Left lung (tissue), 10 donors: ENCODE data around the gene LIN54. TPM values are rescaled to one million over a fixed set of nuclear protein-coding genes. Genes with fewer than 3 reads are reported as not detected.

Experiments
- ATAC-seq: fragments of 200-7000 bp; cut with Tn5 transposase; one replicate; pipeline ENCODE4 v1.9.1; 2020; ENCODE audit warnings: moderate library complexity
- DNase-seq, 4 donors: peaks; one replicate each; pipeline ENCODE4 v3.0.0-alpha.2; 2013 to 2020
- H3K27ac ChIP-seq, 2 donors: fragments of 200-600 bp; sonication (generic) in 1 of 2; one replicate each; pipeline versions ENCODE4 v1.5.0 to v1.8.0; 2020 to 2021
- H3K27me3 ChIP-seq, 2 donors: fragments of 200-600 bp; sonication (generic) in 1 of 2; one replicate each; pipeline versions ENCODE4 v1.5.0 to v1.8.0; 2020 to 2021
- H3K36me3 ChIP-seq, 2 donors: fragments of 200-600 bp; sonication (generic) in 1 of 2; one replicate each; pipeline versions ENCODE4 v1.5.0 to v1.8.0; 2020 to 2021
- H3K4me1 ChIP-seq, 2 donors: fragments of 200-600 bp; one replicate each; pipeline ENCODE4 v1.8.0; 2021
- H3K4me3 ChIP-seq, 2 donors: fragments of 200-600 bp; sonication (generic) in 1 of 2; one replicate each; pipeline versions ENCODE4 v1.5.0 to v1.8.0; 2020 to 2021; ENCODE audit warnings: mild to moderate bottlenecking in 1 of 2
- H3K9me3 ChIP-seq, 2 donors: fragments of 200-600 bp; sonication (generic) in 1 of 2; one replicate each; pipeline versions ENCODE4 v1.5.0 to v1.8.0; 2020 to 2021
- CTCF ChIP-seq, 2 donors: fragments of 200-600 bp; sonication (generic) in 1 of 2; IDR thresholded peaks; one replicate each; pipeline versions ENCODE4 v1.5.0 to v1.8.0; 2021; ENCODE audit warnings: antibody characterized with exemption in 2 of 2
- intact Hi-C, 2 donors: fragments of 100-400 bp; cut with DNase I; formaldehyde crosslinking; loops; one replicate each; pipeline versions ENCODE4 v1.11.2 to v1.14.2; 2022
- polyA plus RNA-seq, 6 donors: library from polyadenylated mRNA; unstranded; fragments of 120-200 nt; gene quantifications; one replicate each; pipeline ENCODE4 v1.2.1, GENCODE V29; 2013; ENCODE audit not compliant: insufficient read length in 6 of 6
- total RNA-seq, 2 donors: library from RNA; stranded (reverse); fragmentation: NEBNext Ultra II Directional; extraction: Animal tissue kit (Norgen Biotek cat#: 25700); gene quantifications; one replicate each; pipeline ENCODE4 v1.2.1, GENCODE V29; 2021
- donor health status: DM: no; HTN: yes; CAD: no.
- donor health status: DM: no; HTN: no; CAD: no.

LIN54 gene
- total and polyA plus RNA-seq, 8 donors: 10.3 to 17.9 (median 14.3) TPM

GRCh38 chr4:82905205-82905604, 105.4 kb downstream of the LIN54 start:
- ATAC-seq (no peak), DNase-seq (no peak)
- TF ChIP-seq CTCF (IDR thresholded peaks at IDR 0.05): no peak
- peaks cover 0 to 9% of the 10 kb centered on the region in 2 donors for H3K36me3 ChIP-seq
- intact Hi-C loops: no loop called here
- H3K4me1 ChIP-seq: peaks cover 0 to 10% of the 10 kb centered on the region in 2 donors
- no peak overlapping the region for H3K27ac ChIP-seq
- no peak overlapping the region for H3K4me3 ChIP-seq
- H3K9me3 ChIP-seq: no peaks in the 10 kb centered on the region
- H3K27me3 ChIP-seq: no peaks in the 10 kb centered on the region

- no peak for ATAC-seq
- no peak for TF ChIP-seq CTCF (IDR thresholded peaks at IDR 0.05)
- no peak overlapping the region for H3K27ac ChIP-seq
- intact Hi-C loops: no loop called here
- no peak for DNase-seq
- no peaks in the 10 kb centered on the region for H3K27me3 ChIP-seq
- H3K36me3 ChIP-seq: peaks cover 0 to 8% of the 10 kb centered on the region in 2 donors
- no peaks in the 10 kb centered on the region for H3K9me3 ChIP-seq
- peaks cover 0 to 20% of the 10 kb centered on the region in 2 donors for H3K4me1 ChIP-seq
- H3K4me3 ChIP-seq: no peak overlapping the region
Observed at GRCh38 chr4:82903737-82904136, 106.9 kb downstream of the LIN54 start.

GRCh38 chr4:82901183-82901718, 109.4 kb downstream of the LIN54 start:
- Histone ChIP-seq H3K4me1 (peaks cover 3 to 44% of the 10 kb centered on the region in 2 donors), H3K4me3 (peak overlapping the region; percentile 58 to 65), H3K27me3 (no peaks in the 10 kb centered on the region), H3K27ac (peak overlapping the region; percentile 99 to 100), H3K36me3 (peaks cover 0 to 12% of the 10 kb centered on the region in 2 donors), H3K9me3 (no peaks in the 10 kb centered on the region)
- ATAC-seq (no peak), DNase-seq (no peak)
- no peak for TF ChIP-seq CTCF (IDR thresholded peaks at IDR 0.05)
- intact Hi-C loops: no loop called here

- H3K4me1 ChIP-seq: peaks cover 3 to 44% of the 10 kb centered on the region in 2 donors
- peak within 1 kb of the TSS; percentile 58 to 65 for H3K4me3 ChIP-seq
- peak in 1 of 2 donors; percentile 29 for TF ChIP-seq CTCF (IDR thresholded peaks at IDR 0.05)
- peaks cover 0 to 15% of the 10 kb centered on the region in 2 donors for H3K36me3 ChIP-seq
- peak; percentile 97 to 99 (median 98) for DNase-seq
- H3K27me3 ChIP-seq: no peaks in the 10 kb centered on the region
- peak; percentile 96 for ATAC-seq
- intact Hi-C loops: no loop called here
- H3K27ac ChIP-seq: peak within 1 kb of the TSS; percentile 99 to 100
- no peaks in the 10 kb centered on the region for H3K9me3 ChIP-seq
Observed at GRCh38 chr4:82900411-82901182, 110.0 kb downstream of the LIN54 start, which contains the start of gene THAP9. Gene THAP9 (plus strand): TSS chr4:82900735. CDS start chr4:82900803, 68 bp downstream.

- H3K4me1 ChIP-seq: peaks cover 3 to 44% of the 10 kb centered on the region in 2 donors
- peak overlapping the region; percentile 58 to 65 for H3K4me3 ChIP-seq
- TF ChIP-seq CTCF (IDR thresholded peaks at IDR 0.05): no peak
- H3K27ac ChIP-seq: peak overlapping the region; percentile 99 to 100
- H3K9me3 ChIP-seq: no peaks in the 10 kb centered on the region
- no peak for DNase-seq
- H3K27me3 ChIP-seq: no peaks in the 10 kb centered on the region
- peak; percentile 5 for ATAC-seq
- intact Hi-C loops: no loop called here
- peaks cover 0 to 18% of the 10 kb centered on the region in 2 donors for H3K36me3 ChIP-seq
Observed at GRCh38 chr4:82900066-82900410, 110.6 kb downstream of the LIN54 start.
